Stomach smooth muscle (tissue), 2 donors: ENCODE measurements around the gene PGBD5.

Experiments
- H3K27ac ChIP-seq: one replicate; pipeline ENCODE4 v1.7.0; 2013; ENCODE audit warnings: mild to moderate bottlenecking, low read length, inconsistent platforms
- H3K27me3 ChIP-seq, 2 donors: one replicate each; pipeline ENCODE4 v1.7.0; 2013; ENCODE audit warnings: low read length in 2 of 2; ENCODE audit not compliant: insufficient read depth in 2 of 2, control insufficient read depth in 1 of 2
- H3K36me3 ChIP-seq, 2 donors: one replicate each; pipeline ENCODE4 v1.7.0; 2013; ENCODE audit warnings: low read length in 2 of 2; ENCODE audit not compliant: control insufficient read depth in 2 of 2, insufficient read depth in 2 of 2
- H3K4me1 ChIP-seq: one replicate; pipeline ENCODE4 v1.7.0; 2013; ENCODE audit warnings: low read length; ENCODE audit not compliant: control insufficient read depth, insufficient read depth
- H3K4me3 ChIP-seq, 2 donors: one replicate each; pipeline ENCODE4 v1.7.0; 2013; ENCODE audit warnings: low read length in 2 of 2
- H3K9ac ChIP-seq, 2 donors: one replicate each; pipeline ENCODE4 v1.7.0; 2013; ENCODE audit warnings: low read length in 2 of 2, mild to moderate bottlenecking in 1 of 2
- H3K9me3 ChIP-seq, 2 donors: one replicate each; pipeline ENCODE4 v1.7.0; 2013; ENCODE audit warnings: low read length in 2 of 2; ENCODE audit not compliant: control insufficient read depth in 2 of 2
- donor health status: healthy.
- donor health status: Pancreatic carcinoma.

PGBD5 gene

GRCh38 chr1:230337266-230337665 lies 88.9 kb downstream of the PGBD5 start:
- H3K9ac ChIP-seq: no peak overlapping the region
- H3K27me3 ChIP-seq: no peaks in the 10 kb centered on the region
- H3K4me1 ChIP-seq: no peaks in the 10 kb centered on the region
- H3K4me3 ChIP-seq: no peak overlapping the region
- no peaks in the 10 kb centered on the region for H3K9me3 ChIP-seq
- no peak overlapping the region for H3K27ac ChIP-seq
- no peaks in the 10 kb centered on the region for H3K36me3 ChIP-seq

- H3K9ac ChIP-seq: no peak overlapping the region
- H3K27me3 ChIP-seq: no peaks in the 10 kb centered on the region
- no peaks in the 10 kb centered on the region for H3K9me3 ChIP-seq
- no peak overlapping the region for H3K27ac ChIP-seq
- H3K36me3 ChIP-seq: no peaks in the 10 kb centered on the region
- no peak overlapping the region for H3K4me3 ChIP-seq
- no peaks in the 10 kb centered on the region for H3K4me1 ChIP-seq
Observed at GRCh38 chr1:230335861-230336522, 90.1 kb downstream of the PGBD5 start.

- no peak overlapping the region for H3K27ac ChIP-seq
Observed at GRCh38 chr1:230334447-230334837, 91.7 kb downstream of the PGBD5 start.

GRCh38 chr1:230333590-230334446 lies 92.3 kb downstream of the PGBD5 start:
- no peak overlapping the region for H3K27ac ChIP-seq
- H3K27me3 ChIP-seq: no peaks in the 10 kb centered on the region
- H3K9me3 ChIP-seq: no peaks in the 10 kb centered on the region
- no peak overlapping the region for H3K4me3 ChIP-seq
- no peak overlapping the region for H3K9ac ChIP-seq
- H3K4me1 ChIP-seq: no peaks in the 10 kb centered on the region
- H3K36me3 ChIP-seq: no peaks in the 10 kb centered on the region

More at GRCh38 chr1:230334447-230334837, 91.7 kb downstream of the PGBD5 start:
- Histone ChIP-seq H3K36me3 (no peaks in the 10 kb centered on the region), H3K9me3 (no peaks in the 10 kb centered on the region), H3K27me3 (no peaks in the 10 kb centered on the region), H3K4me1 (no peaks in the 10 kb centered on the region), H3K4me3 (no peak overlapping the region), H3K9ac (no peak overlapping the region)

- Histone ChIP-seq H3K9me3 (no peaks in the 10 kb centered on the region), H3K4me1 (no peaks in the 10 kb centered on the region), H3K9ac (no peak overlapping the region), H3K4me3 (no peak overlapping the region), H3K36me3 (no peaks in the 10 kb centered on the region), H3K27me3 (no peaks in the 10 kb centered on the region), H3K27ac (no peak overlapping the region)
Observed at GRCh38 chr1:230332575-230333066, 93.5 kb downstream of the PGBD5 start.

GRCh38 chr1:230332061-230332460 lies 94.1 kb downstream of the PGBD5 start:
- Histone ChIP-seq H3K36me3 (no peaks in the 10 kb centered on the region), H3K4me3 (no peak overlapping the region), H3K4me1 (no peaks in the 10 kb centered on the region), H3K9ac (no peak overlapping the region), H3K27me3 (no peaks in the 10 kb centered on the region), H3K9me3 (no peaks in the 10 kb centered on the region), H3K27ac (no peak overlapping the region)

GRCh38 chr1:230330157-230330556 lies 96.0 kb downstream of the PGBD5 start:
- Histone ChIP-seq H3K9ac (no peak overlapping the region), H3K9me3 (no peaks in the 10 kb centered on the region), H3K27me3 (no peaks in the 10 kb centered on the region), H3K27ac (no peak overlapping the region), H3K36me3 (no peaks in the 10 kb centered on the region), H3K4me3 (no peak overlapping the region), H3K4me1 (no peaks in the 10 kb centered on the region)

GRCh38 chr1:230328342-230329015 lies 97.7 kb downstream of the PGBD5 start:
- Histone ChIP-seq H3K9me3 (no peaks in the 10 kb centered on the region), H3K36me3 (no peaks in the 10 kb centered on the region), H3K4me1 (no peaks in the 10 kb centered on the region), H3K9ac (no peak overlapping the region), H3K27ac (no peak overlapping the region), H3K27me3 (no peaks in the 10 kb centered on the region), H3K4me3 (no peak overlapping the region)

- no peaks in the 10 kb centered on the region for H3K9me3 ChIP-seq
- no peaks in the 10 kb centered on the region for H3K27me3 ChIP-seq
- H3K4me1 ChIP-seq: no peaks in the 10 kb centered on the region
- H3K27ac ChIP-seq: no peak overlapping the region
- no peak overlapping the region for H3K4me3 ChIP-seq
- no peaks in the 10 kb centered on the region for H3K36me3 ChIP-seq
- no peak overlapping the region for H3K9ac ChIP-seq
Observed at GRCh38 chr1:230327892-230328284, 98.2 kb downstream of the PGBD5 start.

- no peak overlapping the region for H3K27ac ChIP-seq
- H3K9ac ChIP-seq: no peak overlapping the region
- no peaks in the 10 kb centered on the region for H3K36me3 ChIP-seq
- H3K9me3 ChIP-seq: no peaks in the 10 kb centered on the region
- H3K27me3 ChIP-seq: no peaks in the 10 kb centered on the region
- H3K4me1 ChIP-seq: no peaks in the 10 kb centered on the region
- H3K4me3 ChIP-seq: no peak overlapping the region
Observed at GRCh38 chr1:230326971-230327891, 98.9 kb downstream of the PGBD5 start.
